ENCODE data around the gene ARID5A. TPM values are rescaled to one million over a fixed set of nuclear protein-coding genes. Genes with fewer than 3 reads are reported as not detected.

ARID5A gene
- total RNA-seq, 6 experiments from 2014 or later: 13.2 to 23.1 (median 16.9) TPM

- peaks cover 0 to 5% (median 0%) of the 10 kb centered on the region in 4 donors for H3K4me1 ChIP-seq
- 81% methylated on average over 3 of the region's 9 CpGs for WGBS (ENCODE audit: insufficient coverage, low coverage, low lambda C conversion rate, missing lambda C conversion rate)
- TF ChIP-seq POLR2A (IDR thresholded peaks at IDR 0.05): no peak
- TF ChIP-seq CTCF (IDR thresholded peaks at IDR 0.05): no peak
- H3K27me3 ChIP-seq: no peaks in the 10 kb centered on the region
- DNase-seq (peak in 1 of 3 donors; percentile 15), ATAC-seq (no peak)
- H3K27ac ChIP-seq: peak overlapping the region in 2 of 3 donors; percentile 55 to 69
- H3K36me3 ChIP-seq: no peaks in the 10 kb centered on the region
- intact Hi-C loops (cut with DNase I): no loop called here
- H3K4me3 ChIP-seq: no peak overlapping the region
- H3K9me3 ChIP-seq: no peaks in the 10 kb centered on the region
Measured at GRCh38 chr2:96531366-96531765, 5.2 kb upstream of the ARID5A start.

- 22% methylated on average over 14 of the region's 23 CpGs for WGBS (ENCODE audit: insufficient coverage, low coverage, low lambda C conversion rate, missing lambda C conversion rate)
- DNase-seq: peak; percentile 59 to 83 (median 68)
- Histone ChIP-seq H3K4me1 (peaks cover 0 to 5% (median 0%) of the 10 kb centered on the region in 4 donors), H3K9me3 (no peaks in the 10 kb centered on the region), H3K27ac (peak overlapping the region; percentile 33 to 71 (median 55)), H3K4me3 (peak overlapping the region in 1 of 3 donors; percentile 16), H3K36me3 (no peaks in the 10 kb centered on the region), H3K27me3 (no peaks in the 10 kb centered on the region)
- ATAC-seq: peak; percentile 18 to 55 (median 33)
- intact Hi-C loops (cut with DNase I): no loop called here
- TF ChIP-seq POLR2A (IDR thresholded peaks at IDR 0.05) (peak; percentile 33), CTCF (IDR thresholded peaks at IDR 0.05) (no peak)
Measured at GRCh38 chr2:96531872-96532505, 4.6 kb upstream of the ARID5A start.

GRCh38 chr2:96532641-96533291 is 3.8 kb upstream of the ARID5A start:
- no peak for ATAC-seq
- H3K9me3 ChIP-seq: no peaks in the 10 kb centered on the region
- TF ChIP-seq CTCF (IDR thresholded peaks at IDR 0.05): no peak
- no peaks in the 10 kb centered on the region for H3K36me3 ChIP-seq
- H3K4me3 ChIP-seq: no peak overlapping the region
- no peaks in the 10 kb centered on the region for H3K27me3 ChIP-seq
- peak in 2 of 3 donors; percentile 7 to 11 for DNase-seq
- intact Hi-C loops (cut with DNase I): no loop called here
- WGBS (ENCODE audit: insufficient coverage, low coverage, low lambda C conversion rate, missing lambda C conversion rate): 100% methylated on average over 1 of the region's 7 CpGs
- peaks cover 0 to 5% (median 0%) of the 10 kb centered on the region in 4 donors for H3K4me1 ChIP-seq
- H3K27ac ChIP-seq: peak overlapping the region in 2 of 3 donors; percentile 55 to 71

- intact Hi-C loops (cut with DNase I): no loop called here
- TF ChIP-seq CTCF (IDR thresholded peaks at IDR 0.05): no peak
- TF ChIP-seq POLR2A (IDR thresholded peaks at IDR 0.05): no peak
- WGBS (ENCODE audit: insufficient coverage, low coverage, low lambda C conversion rate, missing lambda C conversion rate): 54% methylated on average over 6 of the region's 8 CpGs
- ATAC-seq (no peak), DNase-seq (peak in 1 of 3 donors; percentile 61)
- Histone ChIP-seq H3K4me1 (peaks cover 0 to 5% (median 0%) of the 10 kb centered on the region in 4 donors), H3K27me3 (no peaks in the 10 kb centered on the region), H3K9me3 (no peaks in the 10 kb centered on the region), H3K36me3 (no peaks in the 10 kb centered on the region), H3K4me3 (no peak overlapping the region), H3K27ac (peak overlapping the region in 2 of 3 donors; percentile 55 to 71)
Measured at GRCh38 chr2:96533292-96534073, 3.1 kb upstream of the ARID5A start.

Measured in right lobe of liver (tissue), 6 donors.